GF-D8 (cell line): ENCODE measurements around the gene ZSCAN30.

Experiments
- DNase-seq: peaks from one replicate; lab custom pipeline; 2025; lab: John Stamatoyannopoulos, UW

Gene ZSCAN30

GRCh38 chr18:35278969-35279368, 11.1 kb downstream of the ZSCAN30 start:
- DNase-seq: no peak

- no peak for DNase-seq
Measured at GRCh38 chr18:35278085-35278484, 11.9 kb downstream of the ZSCAN30 start.

DNA sequence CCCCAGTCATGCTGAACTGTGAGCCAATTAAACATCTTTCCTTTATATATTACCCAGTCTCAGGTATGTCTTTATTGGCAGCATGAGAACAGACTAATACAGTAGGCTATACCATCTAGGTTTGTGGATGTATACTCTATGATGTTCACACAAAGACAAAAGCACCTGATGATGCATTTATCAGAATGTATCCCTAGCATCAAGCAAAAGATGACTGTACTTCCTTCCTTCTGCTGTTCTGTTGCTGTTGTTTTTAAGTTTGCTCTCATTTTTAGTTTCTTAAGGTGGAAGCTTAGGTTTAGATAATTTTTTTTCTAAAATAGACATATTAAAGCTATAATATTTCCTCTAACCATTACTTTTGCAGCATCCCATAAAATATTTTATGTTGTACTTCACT, 12.4 kb downstream of the ZSCAN30 start:
- DNase-seq: no peak

GRCh38 chr18:35276267-35276666, 13.8 kb downstream of the ZSCAN30 start:
- DNase-seq: no peak

DNA sequence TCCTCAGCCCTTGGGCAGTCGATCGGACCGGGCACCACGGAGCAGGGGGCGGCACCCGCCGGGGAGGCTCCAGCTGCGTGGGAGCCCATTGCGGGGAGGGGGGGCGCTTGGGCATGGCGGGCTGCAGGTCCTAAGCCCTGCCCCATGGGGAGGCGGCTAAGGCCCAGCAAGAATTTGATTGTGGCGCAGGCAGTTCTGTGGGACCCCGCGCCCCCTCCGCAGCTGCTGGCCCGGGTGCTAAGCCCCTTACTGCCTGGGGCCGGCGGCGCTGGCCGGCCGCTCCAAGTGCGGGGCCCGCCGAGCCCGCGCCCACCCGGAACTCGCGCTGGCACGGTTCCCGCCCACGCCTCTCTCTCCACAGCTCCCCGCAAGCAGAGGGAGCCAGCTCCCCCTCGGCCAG, 18.4 kb downstream of the ZSCAN30 start:
- no peak for DNase-seq

DNA sequence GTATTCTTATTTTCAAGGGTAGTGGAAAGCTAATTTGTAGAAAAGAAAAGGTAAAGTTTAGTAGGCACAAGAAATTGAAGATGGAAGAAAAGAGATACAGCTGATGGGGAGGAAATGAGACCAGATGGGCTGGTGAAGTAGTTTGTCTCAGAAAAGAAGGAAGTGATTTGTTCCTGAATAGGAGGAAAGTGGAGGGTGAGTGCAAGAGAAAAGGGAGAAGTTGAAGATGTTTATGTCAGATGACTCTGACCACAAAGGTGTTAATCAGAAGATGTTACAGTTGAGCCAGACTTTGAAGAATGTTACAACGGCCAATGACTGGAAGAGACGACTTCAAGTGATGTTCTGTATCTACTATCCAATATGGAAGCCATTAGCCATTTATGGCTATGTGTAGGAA, 21.2 kb downstream of the ZSCAN30 start:
- peak; percentile 43 for DNase-seq

- no peak for DNase-seq
Measured at GRCh38 chr18:35267809-35268208, 22.2 kb downstream of the ZSCAN30 start.

GRCh38 chr18:35267161-35267651, 22.8 kb downstream of the ZSCAN30 start:
- DNase-seq: no peak

DNA sequence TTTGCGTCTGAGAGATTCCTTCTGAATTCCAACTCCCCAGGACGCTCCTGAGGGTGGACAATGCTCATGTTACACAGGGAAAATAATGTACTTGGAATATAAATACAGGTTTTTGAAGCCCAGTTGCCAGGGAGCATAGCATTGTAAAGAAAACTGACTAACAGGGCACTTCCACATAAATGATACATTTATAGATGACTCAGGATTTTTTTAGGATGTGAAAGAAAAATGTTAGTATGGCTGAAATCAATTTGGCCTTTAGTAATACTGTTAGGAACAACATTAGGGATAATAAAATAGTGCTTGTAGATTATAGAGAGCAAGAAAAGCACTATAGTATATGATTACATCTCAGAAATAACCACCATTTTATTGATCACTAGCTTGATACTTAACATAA, 25.6 kb downstream of the ZSCAN30 start:
- DNase-seq: no peak

- no peak for DNase-seq
Measured at GRCh38 chr18:35256947-35257346, 33.1 kb downstream of the ZSCAN30 start.

DNA sequence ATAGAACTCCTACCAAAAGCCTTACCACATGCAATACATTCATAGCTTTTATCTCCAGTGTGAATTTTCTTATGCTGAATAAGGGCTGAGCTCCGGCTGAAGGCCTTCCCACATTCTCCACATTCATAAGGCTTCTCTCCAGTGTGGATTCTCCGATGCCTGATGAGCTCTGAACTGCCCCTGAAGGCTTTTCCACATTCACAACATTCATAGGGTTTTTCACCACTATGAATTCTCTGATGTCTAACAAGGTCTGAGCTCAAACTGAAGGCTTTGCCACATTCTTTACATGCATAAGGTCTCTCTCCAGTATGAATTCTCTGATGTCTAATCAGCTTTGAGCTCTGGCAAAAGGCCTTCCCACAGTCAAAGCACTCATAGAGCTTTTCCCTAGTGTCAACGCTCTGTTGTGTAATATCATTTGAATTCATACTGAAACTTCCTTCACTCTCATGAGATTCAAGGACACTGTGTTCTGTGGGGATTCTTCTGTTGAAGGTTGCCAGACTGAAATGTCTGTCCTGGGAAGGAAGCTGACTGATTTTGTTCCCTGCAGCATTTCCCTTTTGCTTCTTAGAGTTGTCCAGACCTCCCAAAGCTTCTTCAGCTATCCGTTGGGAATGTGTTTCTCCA, 36.3 kb downstream of the ZSCAN30 start:
- no peak for DNase-seq

GRCh38 chr18:35252466-35252865, 37.6 kb downstream of the ZSCAN30 start:
- DNase-seq: no peak

DNA sequence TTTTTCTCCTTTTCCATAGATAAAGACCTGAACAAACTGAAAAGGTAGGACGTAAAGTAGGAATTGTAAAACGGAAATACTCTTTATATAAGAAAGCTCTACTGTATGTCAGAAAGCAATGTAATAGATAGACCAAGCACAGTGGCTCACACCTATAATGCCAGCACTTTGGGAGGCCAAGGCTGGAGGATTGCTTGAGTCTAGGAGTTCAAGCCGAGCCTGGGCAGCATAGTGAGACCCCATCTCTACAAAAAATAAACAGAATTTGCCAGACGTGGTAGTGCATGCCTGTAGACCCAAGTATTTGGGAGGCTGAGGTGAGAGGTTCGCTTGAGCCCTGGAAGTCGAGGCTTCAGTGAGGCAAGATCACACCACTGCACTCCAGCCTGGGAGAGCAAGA, 41.6 kb downstream of the ZSCAN30 start:
- DNase-seq: no peak

DNA sequence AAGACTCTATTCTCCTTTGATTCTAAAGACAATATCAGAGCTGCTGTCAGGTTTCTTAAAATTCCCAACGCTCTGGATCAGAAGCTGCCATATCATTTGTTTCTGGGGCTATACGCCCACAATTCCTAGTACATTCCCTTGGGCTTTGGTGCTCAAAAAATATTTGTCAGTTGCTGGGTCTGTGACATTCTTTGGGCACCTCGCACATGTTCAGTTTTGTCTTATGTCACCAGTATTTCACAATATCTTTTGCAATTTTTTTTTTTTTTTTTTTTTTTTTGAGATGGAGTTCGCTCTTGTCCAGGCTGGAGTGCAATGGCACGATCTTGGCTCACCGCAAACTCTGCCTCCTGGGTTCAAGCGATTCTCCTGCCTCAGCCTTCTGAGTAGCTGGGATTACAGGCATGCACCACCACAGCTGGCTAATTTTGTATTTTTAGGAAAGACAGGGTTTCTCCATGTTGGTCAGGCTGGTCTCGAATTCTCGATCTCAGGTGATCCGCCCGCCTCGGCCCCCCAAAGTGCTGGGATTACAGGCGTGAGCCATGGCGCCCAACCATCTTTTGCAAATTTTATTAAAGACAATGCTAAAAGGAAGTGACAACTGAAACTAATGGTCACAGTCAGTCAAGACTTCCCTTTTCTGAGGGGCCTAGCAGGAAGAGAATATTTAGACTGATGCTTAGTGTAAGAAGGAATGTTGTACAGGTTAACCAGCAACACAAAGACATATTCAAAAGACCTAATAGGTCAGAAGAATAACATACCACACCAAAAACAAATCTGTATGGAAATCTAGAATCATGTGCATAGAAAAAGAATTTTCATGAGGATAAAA, 42.4 kb downstream of the ZSCAN30 start:
- no peak for DNase-seq

GRCh38 chr18:35246831-35247230, 43.2 kb downstream of the ZSCAN30 start:
- DNase-seq: no peak

DNA sequence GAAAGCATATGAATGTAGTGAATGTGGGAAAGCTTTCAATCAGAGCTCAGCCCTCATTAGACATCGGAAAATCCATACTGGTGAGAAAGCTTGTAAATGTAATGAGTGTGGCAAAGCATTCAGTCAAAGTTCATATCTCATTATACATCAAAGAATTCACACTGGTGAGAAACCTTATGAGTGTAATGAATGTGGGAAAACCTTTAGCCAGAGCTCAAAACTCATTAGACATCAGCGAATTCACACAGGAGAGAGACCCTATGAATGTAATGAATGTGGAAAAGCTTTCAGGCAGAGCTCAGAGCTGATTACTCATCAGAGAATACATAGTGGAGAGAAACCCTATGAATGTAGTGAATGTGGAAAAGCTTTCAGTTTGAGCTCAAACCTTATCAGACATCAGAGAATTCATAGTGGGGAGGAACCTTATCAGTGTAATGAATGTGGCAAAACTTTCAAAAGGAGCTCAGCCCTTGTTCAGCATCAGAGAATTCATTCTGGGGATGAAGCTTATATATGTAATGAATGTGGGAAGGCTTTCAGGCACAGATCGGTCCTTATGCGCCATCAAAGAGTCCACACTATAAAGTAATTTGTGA, 44.2 kb downstream of the ZSCAN30 start:
- no peak for DNase-seq

GRCh38 chr18:35244671-35245070, 45.4 kb downstream of the ZSCAN30 start:
- DNase-seq: no peak

DNA sequence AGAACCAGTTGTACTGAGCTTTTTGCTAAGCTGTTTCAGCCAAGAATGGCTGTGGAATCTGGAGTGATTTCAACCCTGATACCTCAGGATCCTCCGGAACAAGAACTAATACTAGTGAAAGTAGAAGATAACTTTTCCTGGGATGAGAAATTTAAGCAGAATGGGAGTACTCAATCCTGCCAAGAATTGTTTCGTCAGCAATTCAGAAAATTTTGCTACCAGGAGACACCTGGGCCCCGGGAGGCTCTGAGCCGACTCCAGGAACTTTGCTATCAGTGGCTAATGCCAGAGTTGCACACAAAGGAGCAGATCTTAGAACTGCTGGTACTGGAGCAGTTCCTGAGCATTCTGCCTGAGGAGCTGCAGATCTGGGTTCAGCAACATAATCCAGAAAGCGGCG, 47.6 kb downstream of the ZSCAN30 start:
- no peak for DNase-seq

- DNase-seq: no peak
Measured at GRCh38 chr18:35241448-35241804, 48.6 kb downstream of the ZSCAN30 start.

DNA sequence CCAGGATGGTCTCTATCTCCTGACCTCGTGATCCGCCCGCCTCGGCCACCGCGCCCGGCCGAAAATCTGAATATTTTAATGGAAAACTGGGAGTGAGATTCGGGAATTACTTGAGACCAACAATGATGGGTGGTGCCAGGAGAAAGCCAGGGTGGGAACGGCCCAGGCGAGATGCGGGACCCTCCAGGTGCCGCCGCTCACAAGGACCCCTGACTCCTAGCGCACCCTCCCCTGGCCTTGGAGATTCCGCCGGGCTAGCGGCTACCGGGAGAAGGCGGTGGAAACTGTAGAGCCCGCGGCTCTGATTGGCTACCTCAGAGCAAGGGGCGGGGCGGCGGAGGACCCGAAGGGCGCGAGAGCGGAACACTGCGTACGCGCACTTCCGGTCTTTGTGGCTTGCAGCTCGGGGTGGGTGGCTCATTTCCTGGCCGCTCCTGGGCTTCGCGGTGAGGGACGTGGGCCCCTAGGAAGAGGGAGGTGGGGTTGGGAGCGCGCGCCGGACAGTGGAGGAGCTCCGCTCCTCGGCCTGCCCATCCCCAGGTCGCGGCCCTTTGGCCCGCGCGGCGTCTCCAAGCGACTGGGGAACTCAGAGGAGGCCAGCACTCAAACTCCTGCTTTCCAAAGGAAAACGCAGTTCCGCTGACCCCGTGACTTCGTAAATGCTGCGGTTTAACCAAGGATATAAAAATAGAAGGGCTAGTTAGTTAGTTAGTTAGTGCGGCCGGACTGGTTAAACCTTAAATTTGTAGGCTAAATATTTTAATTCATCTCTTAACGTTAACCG, 49.2 kb downstream of the ZSCAN30 start, which contains the start of gene ZNF397:
Gene ZNF397, plus strand, starts transcription at position 371 of the 784 bp plus-strand sequence. CDS start 1,437 bp downstream, outside the sequence.
- peak; percentile 96 for DNase-seq

GRCh38 chr18:35239314-35239713, 50.7 kb downstream of the ZSCAN30 start:
- no peak for DNase-seq
